GM18870 (cell line): ENCODE data around the gene SORCS3.

ENCODE experiments used
- ATAC-seq: cut with Tn5 transposase; IDR thresholded peaks from one replicate; pipeline ENCODE4 v1.9.1; 2021; ENCODE audit warnings: moderate library complexity; ENCODE audit not compliant: unreplicated experiment

The SORCS3 gene

GRCh38 chr10:104774234-104774633, 133.1 kb downstream of the SORCS3 start:
- ATAC-seq, result no peak

- ATAC-seq, result no peak
Measured at GRCh38 chr10:104777086-104777799, 136.2 kb downstream of the SORCS3 start.

GRCh38 chr10:104778371-104778770, 137.3 kb downstream of the SORCS3 start:
- ATAC-seq, result no peak

GRCh38 chr10:104779701-104780100, 138.6 kb downstream of the SORCS3 start:
- no peak for ATAC-seq

- no peak for ATAC-seq
Measured at GRCh38 chr10:104780165-104780564, 139.1 kb downstream of the SORCS3 start.

GRCh38 chr10:104780946-104781595, 140.0 kb downstream of the SORCS3 start:
- no peak for ATAC-seq

GRCh38 chr10:104784452-104784851, 143.4 kb downstream of the SORCS3 start:
- ATAC-seq, result no peak

- ATAC-seq, result no peak
Measured at GRCh38 chr10:104791471-104791870, 150.4 kb downstream of the SORCS3 start.

GRCh38 chr10:104795411-104795810, 154.3 kb downstream of the SORCS3 start:
- no peak for ATAC-seq

GRCh38 chr10:104796823-104797222, 155.7 kb downstream of the SORCS3 start:
- no peak for ATAC-seq

- no peak for ATAC-seq
Measured at GRCh38 chr10:104802941-104803340, 161.9 kb downstream of the SORCS3 start.

GRCh38 chr10:104804880-104805279, 163.8 kb downstream of the SORCS3 start:
- no peak for ATAC-seq

GRCh38 chr10:104806801-104807200, 165.7 kb downstream of the SORCS3 start:
- ATAC-seq, result no peak

GRCh38 chr10:104807581-104808310, 166.7 kb downstream of the SORCS3 start:
- no peak for ATAC-seq

GRCh38 chr10:104809288-104810090, 168.4 kb downstream of the SORCS3 start:
- ATAC-seq, result peak; percentile 74

- ATAC-seq, result no peak
Measured at GRCh38 chr10:104811166-104811565, 170.1 kb downstream of the SORCS3 start.

- ATAC-seq, result no peak
Measured at GRCh38 chr10:104816501-104816900, 175.4 kb downstream of the SORCS3 start.

GRCh38 chr10:104819731-104820130, 178.6 kb downstream of the SORCS3 start:
- ATAC-seq, result no peak

- no peak for ATAC-seq
Measured at GRCh38 chr10:104822088-104822487, 181.0 kb downstream of the SORCS3 start.

- no peak for ATAC-seq
Measured at GRCh38 chr10:104824380-104825006, 183.4 kb downstream of the SORCS3 start.

GRCh38 chr10:104831272-104831671, 190.2 kb downstream of the SORCS3 start:
- no peak for ATAC-seq
